ENCODE measurements around the gene PFDN2.

The PFDN2 gene

DNA sequence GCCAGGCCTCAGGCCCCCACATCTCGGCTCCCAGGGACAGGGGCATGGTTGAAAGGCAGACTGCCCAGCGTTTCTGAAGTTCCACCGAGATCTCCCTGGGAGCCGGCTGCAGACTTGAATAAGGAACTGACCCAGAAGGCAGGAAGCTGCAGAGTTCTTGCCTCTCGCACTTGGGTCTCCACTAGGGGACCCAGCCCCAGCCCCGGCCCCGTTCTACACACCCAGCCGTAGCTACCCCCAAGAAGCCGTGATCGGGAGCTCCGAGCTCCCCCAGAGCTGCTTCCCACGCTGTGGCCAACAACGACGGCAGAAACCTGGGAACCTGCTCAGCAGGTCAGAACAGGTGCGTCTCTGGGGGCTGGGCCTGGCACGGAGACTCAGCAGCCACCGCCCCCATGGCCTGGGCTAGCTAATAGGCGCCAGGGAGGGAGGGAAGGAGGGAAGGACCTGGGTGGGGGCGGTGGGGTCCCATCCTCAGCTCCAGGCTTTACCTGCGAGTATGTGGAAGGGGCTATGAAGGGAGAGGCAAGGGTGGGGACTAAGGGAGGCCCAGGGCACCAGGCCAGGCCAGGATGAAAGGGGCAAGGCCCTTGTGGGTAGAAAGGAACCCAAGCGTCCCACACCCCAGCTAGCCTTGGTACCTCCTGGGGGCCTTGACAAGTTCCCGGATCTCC lies 28.4 kb downstream of the PFDN2 start, which contains the start of gene NECTIN4:
TSS of gene NECTIN4 (minus strand) at position 308 of the 674 bp plus-strand sequence. CDS start at position 46, 262 bp downstream.
- Histone ChIP-seq H3F3A (ENCODE audit: insufficient read depth, low read length) (no peaks in the 10 kb centered on the region), H3K9ac (ENCODE audit: low read length) (no peak within 1 kb of the TSS), H3K4me1 (ENCODE audit: low read length) (no peaks in the 10 kb centered on the region), H3K9me3 (replicated peaks; ENCODE audit: insufficient read depth, low read length) (no peaks in the 10 kb centered on the region), H3K27ac (ENCODE audit: low read length) (no peak within 1 kb of the TSS), H3K36me3 (replicated peaks; ENCODE audit: insufficient read depth, low read length) (no peaks in the 10 kb centered on the region), H4K20me1 (ENCODE audit: insufficient read depth, low read length) (no peaks in the 10 kb centered on the region), H3K27me3 (replicated peaks; ENCODE audit: insufficient read depth, low read length) (no peaks in the 10 kb centered on the region), H3K9me2 (replicated peaks; ENCODE audit: insufficient read depth, low read length) (no peaks in the 10 kb centered on the region), H3K79me2 (ENCODE audit: low read length) (no peaks in the 10 kb centered on the region), H3K4me2 (ENCODE audit: low read depth, low read length) (no peak within 1 kb of the TSS), H3K4me3 (ENCODE audit: low read length) (no peak within 1 kb of the TSS), H2AFZ (ENCODE audit: low read length) (no peak within 1 kb of the TSS)
- TF ChIP-seq EZH2phosphoT487 (IDR thresholded peaks at IDR 0.05; ENCODE audit: low read length) (no peak), CTCF (IDR thresholded peaks at IDR 0.05; ENCODE audit: low read length) (no peak), EZH2 (optimal IDR thresholded peaks at IDR 0.05; ENCODE audit: low read depth, low read length) (no peak)
- DNase-seq, result no peak

DNA sequence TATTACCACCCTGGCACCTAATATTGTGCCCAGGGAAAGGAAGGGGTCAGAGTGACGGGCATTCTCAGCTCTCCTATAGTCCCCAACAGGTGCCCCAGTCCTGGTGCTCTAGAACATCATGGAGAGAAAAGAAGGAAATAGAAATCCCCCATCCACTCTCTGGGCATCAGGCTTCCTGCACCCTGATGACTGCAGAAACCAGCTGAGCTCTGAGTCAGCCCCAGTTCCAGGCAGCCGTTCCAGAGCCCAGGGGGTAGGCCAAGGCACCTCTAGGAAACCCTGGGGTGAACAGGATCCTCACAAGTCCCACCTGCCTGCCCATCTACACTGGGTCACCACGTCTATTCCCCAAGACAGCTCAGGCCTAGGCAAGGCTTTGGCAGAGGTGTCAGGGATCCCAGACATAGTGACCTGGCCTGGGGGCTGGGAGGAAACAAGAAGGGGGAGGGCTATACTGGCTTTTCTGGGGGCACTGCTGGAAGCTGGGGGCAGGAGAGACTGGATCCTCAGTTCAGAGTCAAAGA lies 29.2 kb downstream of the PFDN2 start:
- Histone ChIP-seq H3K4me2 (ENCODE audit: low read depth, low read length) (no peak overlapping the region), H4K20me1 (ENCODE audit: insufficient read depth, low read length) (no peaks in the 10 kb centered on the region), H3K4me3 (ENCODE audit: low read length) (no peak overlapping the region), H3K9me3 (replicated peaks; ENCODE audit: insufficient read depth, low read length) (no peaks in the 10 kb centered on the region), H3K4me1 (ENCODE audit: low read length) (no peaks in the 10 kb centered on the region), H3K79me2 (ENCODE audit: low read length) (no peaks in the 10 kb centered on the region), H3K27ac (ENCODE audit: low read length) (no peak overlapping the region), H2AFZ (ENCODE audit: low read length) (no peak overlapping the region), H3F3A (ENCODE audit: insufficient read depth, low read length) (no peaks in the 10 kb centered on the region), H3K9me2 (replicated peaks; ENCODE audit: insufficient read depth, low read length) (no peaks in the 10 kb centered on the region), H3K9ac (ENCODE audit: low read length) (no peak overlapping the region), H3K36me3 (replicated peaks; ENCODE audit: insufficient read depth, low read length) (no peaks in the 10 kb centered on the region), H3K27me3 (replicated peaks; ENCODE audit: insufficient read depth, low read length) (no peaks in the 10 kb centered on the region)
- no peak for TF ChIP-seq EZH2phosphoT487 (IDR thresholded peaks at IDR 0.05; ENCODE audit: low read length)
- TF ChIP-seq CTCF (IDR thresholded peaks at IDR 0.05; ENCODE audit: low read length), result no peak
- no peak for TF ChIP-seq EZH2 (optimal IDR thresholded peaks at IDR 0.05; ENCODE audit: low read depth, low read length)
- no peak for DNase-seq

DNA sequence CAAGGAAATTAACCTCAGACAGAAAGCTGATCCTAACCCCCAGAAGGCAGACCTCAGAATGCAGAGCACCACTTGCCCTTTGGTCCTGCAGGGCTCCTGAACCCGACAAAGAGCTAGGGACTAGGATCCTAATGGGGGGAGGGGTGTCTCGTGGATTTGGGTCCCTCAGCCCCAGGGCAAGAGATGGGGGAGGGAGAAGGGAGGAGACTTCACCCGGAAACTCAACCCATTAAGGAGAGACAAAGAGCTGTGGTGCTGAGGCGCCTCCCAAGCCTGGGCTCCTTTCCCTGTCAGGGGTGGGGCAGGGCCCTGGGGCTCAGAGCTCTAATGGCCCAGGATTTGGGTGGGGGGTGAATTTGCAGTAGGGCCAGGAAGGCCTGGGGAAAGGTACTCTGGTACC lies 31.4 kb downstream of the PFDN2 start:
- Histone ChIP-seq H3K4me1 (ENCODE audit: low read length) (no peaks in the 10 kb centered on the region), H3K4me2 (ENCODE audit: low read depth, low read length) (no peak overlapping the region), H2AFZ (ENCODE audit: low read length) (no peak overlapping the region), H3K4me3 (ENCODE audit: low read length) (no peak overlapping the region), H3F3A (ENCODE audit: insufficient read depth, low read length) (no peaks in the 10 kb centered on the region), H4K20me1 (ENCODE audit: insufficient read depth, low read length) (no peaks in the 10 kb centered on the region), H3K27me3 (replicated peaks; ENCODE audit: insufficient read depth, low read length) (no peaks in the 10 kb centered on the region), H3K36me3 (replicated peaks; ENCODE audit: insufficient read depth, low read length) (no peaks in the 10 kb centered on the region), H3K9me2 (replicated peaks; ENCODE audit: insufficient read depth, low read length) (no peaks in the 10 kb centered on the region), H3K27ac (ENCODE audit: low read length) (no peak overlapping the region), H3K9ac (ENCODE audit: low read length) (no peak overlapping the region), H3K79me2 (ENCODE audit: low read length) (no peaks in the 10 kb centered on the region), H3K9me3 (replicated peaks; ENCODE audit: insufficient read depth, low read length) (no peaks in the 10 kb centered on the region)
- no peak for DNase-seq
- TF ChIP-seq EZH2phosphoT487 (IDR thresholded peaks at IDR 0.05; ENCODE audit: low read length) (no peak), EZH2 (optimal IDR thresholded peaks at IDR 0.05; ENCODE audit: low read depth, low read length) (no peak), CTCF (IDR thresholded peaks at IDR 0.05; ENCODE audit: low read length) (no peak)

Measured in MM.1S (cell line).